Ishikawa (cell line): ENCODE measurements around the gene SCN7A.

Experiments used
- CEBPB ChIP-seq: IDR thresholded peaks from 2 replicates; pipeline ENCODE4 v1.6.1; 2012
- CREB1 ChIP-seq: IDR thresholded peaks from 2 replicates; pipeline ENCODE4 v1.6.1; 2012; ENCODE audit warnings: low read depth
- EGR1 ChIP-seq: IDR thresholded peaks from 2 replicates; pipeline ENCODE4 v1.6.1; 2012
- EP300 ChIP-seq: IDR thresholded peaks from 2 replicates; pipeline ENCODE4 v1.6.1; 2012; ENCODE audit warnings: borderline replicate concordance
- FOXM1 ChIP-seq: IDR thresholded peaks from 2 replicates; pipeline ENCODE4 v1.6.1; 2012; ENCODE audit warnings: low read depth, borderline replicate concordance
- NFIC ChIP-seq: IDR thresholded peaks from 2 replicates; pipeline ENCODE4 v1.6.1; 2012
- RAD21 ChIP-seq: IDR thresholded peaks from 2 replicates; pipeline ENCODE4 v1.6.1; 2012; ENCODE audit warnings: low read depth
- TAF1 ChIP-seq: IDR thresholded peaks from 2 replicates; pipeline ENCODE4 v1.6.1; 2012; ENCODE audit warnings: low read depth, mild to moderate bottlenecking
- TCF12 ChIP-seq: IDR thresholded peaks from 2 replicates; pipeline ENCODE4 v1.6.1; 2012; ENCODE audit warnings: low read depth
- TEAD4 ChIP-seq: IDR thresholded peaks from 2 replicates; pipeline ENCODE4 v1.6.1; 2012
- YY1 ChIP-seq: IDR thresholded peaks from 2 replicates; pipeline ENCODE4 v1.6.1; 2012; ENCODE audit warnings: low read depth
- ZBTB7A ChIP-seq: IDR thresholded peaks from 2 replicates; pipeline ENCODE4 v1.6.1; 2012; ENCODE audit warnings: low read depth
- TF ChIP-seq, protein P1 (sequence below): IDR thresholded peaks from 2 replicates; pipeline ENCODE4 v1.6.1; 2012
- TF ChIP-seq, protein P2 (sequence below): IDR thresholded peaks from 2 replicates; pipeline ENCODE4 v1.6.1; 2012; ENCODE audit warnings: low read depth, mild to moderate bottlenecking
- TF ChIP-seq, protein P3 (sequence below): IDR thresholded peaks from 2 replicates; pipeline ENCODE4 v1.6.1; 2012

Gene SCN7A

DNA sequence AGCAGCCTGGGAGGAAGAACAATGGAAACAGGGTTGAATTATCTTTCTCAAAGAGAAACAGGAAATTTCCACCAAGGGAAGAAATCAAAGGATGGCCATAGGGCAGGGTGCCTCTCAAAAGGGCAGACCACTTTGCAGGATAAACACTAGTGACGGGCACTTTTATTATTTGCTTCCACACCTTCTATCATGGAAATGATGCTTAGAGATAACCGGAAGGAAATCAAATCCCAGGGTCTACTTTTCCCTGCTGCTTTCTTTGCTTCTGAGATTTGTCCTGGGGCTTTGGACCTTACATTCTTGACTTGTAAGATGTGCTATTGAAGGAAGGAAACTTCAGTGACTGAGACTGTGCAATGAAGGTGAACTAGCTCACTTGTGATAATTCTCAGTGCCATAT, 117.2 kb downstream of the SCN7A start:
- TF ChIP-seq RAD21 (no peak), CEBPB (no peak), TAF1 (no peak)

DNA sequence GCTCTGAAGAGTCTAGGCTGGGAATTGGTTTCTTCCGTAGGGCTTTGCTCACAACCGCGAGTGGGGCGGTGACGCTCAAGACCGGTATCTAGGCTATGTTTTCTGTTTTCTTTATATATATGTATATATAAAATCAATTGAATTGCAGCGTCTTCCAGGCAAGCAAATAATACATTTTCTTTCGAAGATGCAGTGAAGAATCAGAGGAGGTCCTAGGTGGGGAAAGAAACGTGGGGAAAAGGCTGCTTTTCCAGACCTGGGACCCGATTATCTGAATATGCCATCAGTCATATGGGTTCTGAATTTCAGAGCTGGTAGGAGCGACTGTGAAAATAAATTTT, 117.6 kb downstream of the SCN7A start:
- TF ChIP-seq TCF12: no peak
- TF ChIP-seq, protein P1, sequence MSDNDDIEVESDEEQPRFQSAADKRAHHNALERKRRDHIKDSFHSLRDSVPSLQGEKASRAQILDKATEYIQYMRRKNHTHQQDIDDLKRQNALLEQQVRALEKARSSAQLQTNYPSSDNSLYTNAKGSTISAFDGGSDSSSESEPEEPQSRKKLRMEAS: no peak
- TF ChIP-seq CREB1: no peak
- no peak for TF ChIP-seq EGR1
- TF ChIP-seq, protein P2, sequence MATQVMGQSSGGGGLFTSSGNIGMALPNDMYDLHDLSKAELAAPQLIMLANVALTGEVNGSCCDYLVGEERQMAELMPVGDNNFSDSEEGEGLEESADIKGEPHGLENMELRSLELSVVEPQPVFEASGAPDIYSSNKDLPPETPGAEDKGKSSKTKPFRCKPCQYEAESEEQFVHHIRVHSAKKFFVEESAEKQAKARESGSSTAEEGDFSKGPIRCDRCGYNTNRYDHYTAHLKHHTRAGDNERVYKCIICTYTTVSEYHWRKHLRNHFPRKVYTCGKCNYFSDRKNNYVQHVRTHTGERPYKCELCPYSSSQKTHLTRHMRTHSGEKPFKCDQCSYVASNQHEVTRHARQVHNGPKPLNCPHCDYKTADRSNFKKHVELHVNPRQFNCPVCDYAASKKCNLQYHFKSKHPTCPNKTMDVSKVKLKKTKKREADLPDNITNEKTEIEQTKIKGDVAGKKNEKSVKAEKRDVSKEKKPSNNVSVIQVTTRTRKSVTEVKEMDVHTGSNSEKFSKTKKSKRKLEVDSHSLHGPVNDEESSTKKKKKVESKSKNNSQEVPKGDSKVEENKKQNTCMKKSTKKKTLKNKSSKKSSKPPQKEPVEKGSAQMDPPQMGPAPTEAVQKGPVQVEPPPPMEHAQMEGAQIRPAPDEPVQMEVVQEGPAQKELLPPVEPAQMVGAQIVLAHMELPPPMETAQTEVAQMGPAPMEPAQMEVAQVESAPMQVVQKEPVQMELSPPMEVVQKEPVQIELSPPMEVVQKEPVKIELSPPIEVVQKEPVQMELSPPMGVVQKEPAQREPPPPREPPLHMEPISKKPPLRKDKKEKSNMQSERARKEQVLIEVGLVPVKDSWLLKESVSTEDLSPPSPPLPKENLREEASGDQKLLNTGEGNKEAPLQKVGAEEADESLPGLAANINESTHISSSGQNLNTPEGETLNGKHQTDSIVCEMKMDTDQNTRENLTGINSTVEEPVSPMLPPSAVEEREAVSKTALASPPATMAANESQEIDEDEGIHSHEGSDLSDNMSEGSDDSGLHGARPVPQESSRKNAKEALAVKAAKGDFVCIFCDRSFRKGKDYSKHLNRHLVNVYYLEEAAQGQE: no peak
- TF ChIP-seq ZBTB7A: no peak
- TF ChIP-seq RAD21: no peak

DNA sequence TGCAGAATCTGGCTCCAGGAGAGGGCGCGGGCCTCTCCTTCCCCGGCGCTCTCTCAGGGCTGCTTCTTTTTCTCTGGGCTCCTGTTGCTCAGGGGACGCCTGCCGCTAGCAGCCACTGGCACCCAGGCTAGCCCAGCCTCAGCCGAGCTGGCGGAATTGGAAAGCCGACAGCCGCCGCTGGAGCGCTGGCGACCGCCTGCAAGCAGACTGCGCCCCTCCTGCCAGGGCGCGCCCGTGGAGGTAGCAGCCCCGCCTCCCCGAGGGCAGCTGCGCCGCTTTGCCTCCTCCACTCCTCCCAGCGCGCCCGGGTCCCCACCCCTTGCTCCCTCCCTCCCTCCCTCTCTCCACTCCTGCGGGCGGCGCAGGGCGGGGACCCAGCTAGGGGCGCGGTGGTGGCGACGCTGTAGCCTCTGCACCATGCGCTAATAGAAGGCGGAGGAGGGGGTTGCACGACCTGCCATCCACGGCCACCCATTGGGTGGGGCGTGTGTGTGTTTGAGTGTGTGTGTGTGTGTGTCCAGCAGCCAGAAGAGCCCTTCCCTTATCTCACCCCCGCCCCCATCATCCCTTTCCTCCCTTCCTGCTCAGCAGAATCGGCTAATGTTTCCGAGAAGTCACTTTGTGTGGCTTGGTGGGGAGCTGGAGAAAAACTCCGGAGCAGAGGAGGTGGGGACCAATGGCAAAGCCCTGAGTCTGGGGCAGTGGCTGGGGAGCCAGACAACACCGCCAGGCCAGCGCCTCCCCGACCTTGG, 118.1 kb downstream of the SCN7A start, which contains the start of gene SCN9A:
Gene SCN9A (minus strand): TSS at position 209 of the 752 bp plus-strand sequence. CDS start 64,188 bp downstream, outside the sequence.
- no peak for TF ChIP-seq EGR1
- peak; percentile 16; the same call in 1 of the 2 replicates for TF ChIP-seq TCF12
- TF ChIP-seq, protein P2: no peak
- 0 out of 2 replicates have a peak, but pooled peaks have one; percentile 5 for TF ChIP-seq RAD21
- TF ChIP-seq NFIC: no peak
- TF ChIP-seq FOXM1: no peak
- TF ChIP-seq, protein P1: peak; percentile 6; the same call in 1 of the 2 replicates
- TF ChIP-seq ZBTB7A: peak; percentile 47; the same call in 1 of the 2 replicates

DNA sequence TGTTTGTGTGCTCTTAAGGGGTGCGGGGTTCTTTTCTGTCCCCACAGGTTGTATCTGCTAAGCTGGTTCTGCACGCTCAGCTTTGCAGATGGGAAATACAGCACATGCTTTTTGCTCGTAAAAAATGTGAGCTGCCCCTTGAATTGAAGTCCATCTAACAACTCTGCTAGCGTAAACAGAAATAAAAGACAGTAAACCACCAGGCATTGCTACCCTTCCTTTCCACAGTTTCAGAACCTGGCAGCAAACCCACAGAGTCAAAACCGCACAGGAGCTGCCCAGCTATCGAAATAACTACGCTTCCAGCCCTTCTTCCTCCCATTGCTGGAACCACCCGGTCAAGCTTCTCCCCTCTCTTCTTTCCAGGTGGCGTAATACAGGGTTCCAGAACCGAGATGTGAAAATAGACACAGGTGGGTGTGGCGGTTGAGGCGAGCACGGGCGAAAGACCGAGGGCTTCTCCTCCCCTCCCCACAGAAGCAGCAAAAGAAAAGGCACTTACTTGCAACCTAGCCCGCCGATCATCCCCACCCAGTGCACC, 118.8 kb downstream of the SCN7A start:
- no peak for TF ChIP-seq CEBPB
- TF ChIP-seq, protein P1: peak; percentile 80
- TF ChIP-seq ZBTB7A: 0 out of 2 replicates have a peak, but pooled peaks have one; percentile 5
- TF ChIP-seq TEAD4: no peak

DNA sequence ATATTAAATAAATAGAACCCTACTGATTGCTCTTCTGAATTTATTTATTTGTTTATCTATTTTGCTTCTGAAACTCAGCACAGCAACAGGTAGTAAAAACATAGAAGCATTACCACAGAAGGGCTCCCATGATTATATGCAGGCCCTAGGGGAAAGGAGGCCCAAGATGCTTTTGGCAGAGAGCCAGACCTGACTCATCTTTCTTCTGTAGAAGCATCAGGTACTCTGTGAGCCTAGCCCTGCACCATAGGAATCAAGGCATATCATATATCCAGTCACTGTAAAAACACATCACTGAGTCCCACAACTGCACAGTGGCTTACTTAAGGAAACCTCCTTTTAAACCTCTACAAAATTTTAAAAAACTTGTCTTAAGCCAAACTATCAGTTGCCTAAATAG, 120.1 kb downstream of the SCN7A start:
- TF ChIP-seq, protein P1: no peak
- TF ChIP-seq FOXM1: no peak

DNA sequence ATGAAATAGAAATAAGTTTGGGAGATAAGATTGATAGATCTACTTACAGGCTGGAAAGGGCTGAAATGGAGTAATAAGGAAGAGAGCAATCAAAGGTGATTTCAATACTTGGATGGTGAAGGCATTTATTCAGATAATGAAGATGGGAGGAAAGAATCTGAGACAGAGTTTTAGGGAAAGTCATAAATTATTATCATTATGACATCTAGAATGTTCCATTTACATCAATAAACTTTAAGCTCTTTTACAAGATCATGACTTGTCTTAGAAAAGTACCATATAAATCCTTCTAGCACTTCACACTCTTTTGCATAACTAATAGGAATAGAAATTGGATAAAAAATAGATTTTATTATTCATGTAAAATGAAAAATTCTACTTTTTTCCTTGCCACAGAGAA, 120.5 kb downstream of the SCN7A start:
- TF ChIP-seq FOXM1 (no peak), TCF12 (no peak), CEBPB (no peak), YY1 (no peak), NFIC (no peak), RAD21 (no peak), ZBTB7A (no peak), TAF1 (no peak), CREB1 (no peak), EGR1 (no peak), TEAD4 (no peak), EP300 (no peak)
- TF ChIP-seq, protein P2: no peak
- TF ChIP-seq, protein P1: no peak
- TF ChIP-seq, protein P3, sequence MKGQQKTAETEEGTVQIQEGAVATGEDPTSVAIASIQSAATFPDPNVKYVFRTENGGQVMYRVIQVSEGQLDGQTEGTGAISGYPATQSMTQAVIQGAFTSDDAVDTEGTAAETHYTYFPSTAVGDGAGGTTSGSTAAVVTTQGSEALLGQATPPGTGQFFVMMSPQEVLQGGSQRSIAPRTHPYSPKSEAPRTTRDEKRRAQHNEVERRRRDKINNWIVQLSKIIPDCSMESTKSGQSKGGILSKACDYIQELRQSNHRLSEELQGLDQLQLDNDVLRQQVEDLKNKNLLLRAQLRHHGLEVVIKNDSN: no peak
